GM19035 (cell line): Measurements from ENCODE around the gene PTPN14.

Experiments used
- ATAC-seq: cut with Tn5 transposase; IDR thresholded peaks from one replicate; pipeline ENCODE4 v1.9.1; 2021; ENCODE audit not compliant: unreplicated experiment

Gene PTPN14

DNA sequence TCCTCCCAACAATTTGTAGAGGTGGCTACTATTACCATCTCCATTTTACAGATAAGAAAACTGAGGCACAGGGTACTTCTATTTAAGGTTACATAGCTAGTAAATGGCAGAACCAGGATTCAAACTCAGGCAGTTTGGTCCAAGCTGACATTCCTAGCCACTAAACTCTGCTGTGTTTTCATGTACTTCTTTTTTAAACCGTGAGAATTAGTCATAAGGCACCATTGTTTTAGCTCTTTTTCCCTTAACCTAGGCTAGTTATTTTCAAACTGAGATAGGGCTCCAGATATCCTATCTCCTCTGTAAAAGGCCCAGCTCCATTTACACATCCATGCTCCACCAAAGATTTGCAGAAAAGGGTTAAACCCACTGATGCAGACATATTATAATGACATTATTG lies 92.9 kb downstream of the PTPN14 start:
- no peak for ATAC-seq

DNA sequence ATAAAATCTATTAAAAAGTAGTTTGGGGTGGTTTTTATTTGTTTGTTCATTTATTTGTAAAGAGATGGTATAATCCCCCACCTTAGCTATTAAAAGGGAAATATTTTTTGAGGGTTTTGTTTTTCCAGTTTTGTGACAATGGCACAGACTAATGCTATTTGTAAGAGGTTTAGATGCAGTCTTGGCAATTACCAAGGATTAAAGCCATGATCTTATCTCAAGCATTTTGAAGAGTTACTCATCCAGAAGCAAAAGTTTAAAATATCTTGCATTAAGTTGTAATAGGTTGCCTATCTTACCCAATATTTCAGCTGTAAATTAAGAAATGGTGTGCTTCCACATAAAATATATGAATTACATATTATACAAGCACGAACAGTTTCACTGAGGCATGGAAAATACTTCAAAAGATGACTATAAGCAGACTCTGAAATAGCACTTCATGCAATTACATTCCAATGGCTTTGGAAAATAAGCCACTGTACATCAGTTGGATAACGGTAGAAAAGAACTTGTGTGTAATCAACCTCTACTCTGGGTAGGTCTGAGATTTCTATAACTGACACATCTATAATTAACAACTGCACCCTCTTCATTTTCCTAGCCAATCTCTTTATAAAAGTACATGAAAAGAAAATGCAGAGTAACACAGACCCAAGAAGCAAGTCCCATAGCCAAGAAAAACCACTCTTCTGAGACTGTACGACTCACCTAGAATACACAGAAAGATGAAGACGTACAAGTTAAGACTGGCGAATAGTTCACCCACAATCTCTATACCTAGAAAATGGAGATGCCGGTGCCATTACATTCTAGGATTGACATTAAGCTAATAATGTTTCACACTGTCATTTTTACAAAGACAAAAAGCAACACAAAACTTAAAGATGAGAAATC lies 95.2 kb downstream of the PTPN14 start:
- no peak for ATAC-seq

DNA sequence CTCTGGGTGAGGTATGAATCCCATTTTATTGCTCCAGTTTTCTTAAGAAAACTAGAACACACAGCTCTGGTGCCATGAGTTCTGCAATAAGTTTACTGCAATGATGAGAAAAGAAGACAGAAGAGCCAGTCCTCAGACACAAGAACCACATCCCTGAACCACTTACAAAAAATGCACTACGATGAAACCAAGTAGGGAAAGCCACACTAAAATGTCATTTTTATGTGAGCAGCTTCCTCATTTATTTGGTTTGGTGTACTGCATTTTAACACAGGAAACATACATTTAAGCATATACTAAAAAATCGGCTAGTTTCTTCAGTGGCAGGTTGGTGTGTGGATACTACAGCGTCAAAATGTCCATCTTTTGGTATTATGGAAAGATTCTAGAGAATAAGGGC lies 95.9 kb downstream of the PTPN14 start:
- no peak for ATAC-seq

DNA sequence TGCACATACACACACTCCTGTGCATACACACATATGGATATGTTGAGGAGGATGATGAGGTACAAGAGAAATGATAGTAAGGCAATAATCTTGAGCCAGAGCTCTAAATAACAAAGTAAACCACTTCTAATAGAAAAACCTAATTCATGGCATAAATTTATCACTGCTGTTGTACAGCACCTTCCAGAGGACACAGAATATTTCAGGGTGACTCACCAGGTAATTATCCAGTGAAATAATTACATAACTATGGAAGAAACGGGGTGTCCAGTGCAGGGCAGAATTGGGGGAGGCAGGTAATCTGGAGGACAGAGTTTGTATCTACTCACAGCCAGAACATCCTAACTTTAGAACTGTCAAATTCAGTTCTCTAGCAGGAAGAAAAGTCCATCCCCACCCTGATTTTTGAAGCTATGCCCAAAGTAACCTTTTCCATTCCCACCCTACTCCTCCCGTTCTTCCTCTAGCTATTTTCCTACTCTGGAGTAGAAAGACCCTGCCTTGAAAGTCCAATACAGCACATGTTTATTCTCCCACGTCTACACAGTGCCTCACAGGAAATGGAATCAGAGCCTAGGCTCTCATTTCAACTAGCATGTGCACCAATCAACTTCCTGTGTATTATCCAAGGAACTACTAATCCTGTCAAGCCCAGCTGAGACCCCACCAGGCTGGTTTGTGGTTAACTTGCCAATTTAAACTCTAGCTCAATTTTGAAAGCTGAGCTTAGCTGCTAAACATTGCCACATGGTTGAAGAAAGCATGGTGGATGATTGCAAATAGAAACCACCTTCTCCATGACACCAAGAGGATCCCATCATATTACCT lies 96.6 kb downstream of the PTPN14 start:
- no peak for ATAC-seq

DNA sequence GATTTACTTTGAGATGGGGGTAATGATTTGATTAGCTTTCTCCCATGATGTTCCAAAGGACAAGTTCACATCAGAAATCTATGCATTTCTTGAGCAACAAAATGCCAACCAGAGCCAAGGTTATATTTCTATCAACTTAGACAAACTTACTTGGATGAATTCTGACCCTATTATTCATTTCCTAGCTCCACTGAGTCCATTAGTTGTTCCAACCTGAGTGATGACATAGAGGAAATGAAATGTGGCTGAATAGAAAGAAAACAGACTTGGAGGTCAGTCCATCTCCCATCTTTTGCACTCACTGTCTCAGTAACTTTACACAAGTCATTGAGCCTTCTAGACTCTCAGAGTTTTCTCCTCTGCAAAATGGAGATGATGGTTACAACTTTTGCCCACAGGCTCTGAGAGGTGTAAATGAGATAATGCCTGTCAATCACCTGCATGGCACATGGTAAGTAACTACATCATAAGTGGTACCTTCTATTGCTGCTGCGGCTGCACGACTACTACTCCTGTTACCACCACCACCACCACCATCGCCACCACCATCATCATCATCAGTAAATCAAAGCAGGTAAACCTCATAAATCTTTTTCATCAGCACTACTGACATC lies 98.2 kb downstream of the PTPN14 start:
- no peak for ATAC-seq

DNA sequence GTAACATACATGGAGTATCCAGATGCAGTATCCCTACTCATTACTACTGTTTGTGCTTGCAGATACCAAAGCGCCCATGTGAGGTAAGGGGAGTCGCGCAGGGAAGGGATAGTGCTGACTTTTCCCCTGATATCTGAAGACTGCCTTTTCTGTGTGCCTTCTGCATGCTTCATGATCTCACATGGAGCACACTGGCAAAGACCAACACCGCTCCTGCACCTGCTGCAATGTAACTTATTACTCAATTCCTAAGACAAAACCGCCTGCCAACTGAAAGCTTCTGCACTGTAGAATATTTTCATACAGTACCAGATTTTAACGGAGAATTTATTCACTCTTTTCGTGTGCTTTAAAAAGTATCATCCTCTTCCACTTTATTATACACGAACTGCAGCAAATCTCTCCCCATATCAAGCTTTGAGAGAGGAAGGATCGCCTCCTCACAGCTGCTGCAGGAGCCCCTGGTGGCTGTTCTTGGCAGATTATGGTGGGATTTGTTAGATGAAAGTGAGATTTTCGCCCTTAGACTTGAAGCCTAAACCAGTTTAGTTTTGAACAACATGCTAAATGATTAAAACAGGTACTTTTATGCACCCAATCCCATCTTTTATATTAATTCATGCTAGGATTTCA lies 99.1 kb downstream of the PTPN14 start:
- no peak for ATAC-seq

GRCh38 chr1:214451596-214451995 lies 99.8 kb downstream of the PTPN14 start:
- ATAC-seq = no peak

- ATAC-seq = no peak
Observed at GRCh38 chr1:214449371-214449770, 102.0 kb downstream of the PTPN14 start.

DNA sequence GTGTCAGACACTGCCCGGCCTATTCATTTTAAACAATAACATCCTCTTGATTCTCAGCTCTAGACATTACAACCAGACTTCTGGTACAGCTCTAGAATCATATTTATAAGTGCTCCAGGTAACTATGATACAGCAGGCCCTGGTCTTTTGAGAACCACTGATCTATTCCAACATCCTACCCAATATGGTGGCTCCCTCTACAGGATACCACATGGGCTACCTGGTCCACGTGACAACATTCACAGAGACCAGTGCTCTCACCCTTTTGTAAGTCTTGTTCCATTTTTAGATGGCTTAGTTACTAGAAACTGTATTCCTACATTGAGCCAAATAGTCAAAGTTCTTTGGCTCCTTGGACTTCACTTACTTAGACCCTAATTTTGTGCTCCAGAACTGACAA lies 102.9 kb downstream of the PTPN14 start:
- no peak for ATAC-seq

- ATAC-seq = no peak
Observed at GRCh38 chr1:214447557-214447871, 103.9 kb downstream of the PTPN14 start.

DNA sequence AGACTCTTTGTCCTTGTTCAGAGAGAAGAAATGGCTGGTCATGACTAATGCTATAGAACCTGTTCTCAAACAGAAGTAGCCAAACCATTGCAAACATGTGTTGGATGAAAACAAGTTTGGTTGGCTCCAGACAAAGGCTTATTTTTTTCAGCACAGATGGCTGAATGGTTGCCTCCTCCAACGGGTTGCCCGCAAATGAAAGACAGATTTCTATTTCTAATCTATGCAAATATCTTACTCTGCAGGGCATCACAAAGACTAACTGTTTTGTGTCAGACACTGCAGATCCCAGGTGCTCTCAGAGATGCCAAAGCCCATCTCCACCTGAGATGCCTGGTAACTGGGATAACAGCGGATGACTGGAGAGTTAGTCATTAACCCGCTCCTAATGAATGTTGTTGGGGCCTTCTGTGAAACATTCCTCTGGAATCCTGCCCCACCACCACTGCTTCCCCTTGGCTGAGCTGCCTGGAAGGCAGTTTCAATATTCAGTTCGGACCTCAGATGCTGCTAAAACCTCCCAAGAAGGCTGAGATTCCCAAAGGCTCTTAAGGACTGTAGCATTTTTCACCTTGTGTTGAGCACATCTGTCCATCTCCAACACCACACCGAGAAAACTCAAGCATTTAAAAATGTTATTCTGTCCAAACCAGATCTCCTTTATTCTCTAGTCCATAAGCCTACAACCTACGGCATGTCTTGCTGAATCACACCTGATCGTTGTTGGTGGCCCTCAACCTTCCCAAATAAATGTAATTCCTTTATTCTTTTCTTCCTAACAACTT lies 104.4 kb downstream of the PTPN14 start:
- ATAC-seq = peak; percentile 73

- no peak for ATAC-seq
Observed at GRCh38 chr1:214445831-214446614, 105.4 kb downstream of the PTPN14 start.

DNA sequence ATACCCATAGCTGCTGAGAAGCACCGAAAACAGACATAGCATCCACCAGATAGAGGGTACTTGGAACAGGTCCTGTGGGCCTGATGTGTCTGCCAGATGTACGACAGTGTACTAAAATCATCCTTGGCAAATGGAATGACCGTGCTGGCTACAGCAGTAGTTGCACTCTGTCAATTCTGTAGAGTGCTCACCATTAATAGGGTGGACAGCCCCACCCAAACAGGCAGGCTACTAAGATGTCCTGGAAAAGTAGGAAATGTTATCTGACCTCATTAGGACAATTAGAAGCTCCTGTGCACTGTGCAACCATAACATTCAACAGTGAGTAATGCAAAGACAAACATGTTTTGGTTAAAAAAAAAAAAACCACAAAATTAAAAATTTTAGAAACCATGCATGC lies 106.2 kb downstream of the PTPN14 start:
- ATAC-seq = no peak

DNA sequence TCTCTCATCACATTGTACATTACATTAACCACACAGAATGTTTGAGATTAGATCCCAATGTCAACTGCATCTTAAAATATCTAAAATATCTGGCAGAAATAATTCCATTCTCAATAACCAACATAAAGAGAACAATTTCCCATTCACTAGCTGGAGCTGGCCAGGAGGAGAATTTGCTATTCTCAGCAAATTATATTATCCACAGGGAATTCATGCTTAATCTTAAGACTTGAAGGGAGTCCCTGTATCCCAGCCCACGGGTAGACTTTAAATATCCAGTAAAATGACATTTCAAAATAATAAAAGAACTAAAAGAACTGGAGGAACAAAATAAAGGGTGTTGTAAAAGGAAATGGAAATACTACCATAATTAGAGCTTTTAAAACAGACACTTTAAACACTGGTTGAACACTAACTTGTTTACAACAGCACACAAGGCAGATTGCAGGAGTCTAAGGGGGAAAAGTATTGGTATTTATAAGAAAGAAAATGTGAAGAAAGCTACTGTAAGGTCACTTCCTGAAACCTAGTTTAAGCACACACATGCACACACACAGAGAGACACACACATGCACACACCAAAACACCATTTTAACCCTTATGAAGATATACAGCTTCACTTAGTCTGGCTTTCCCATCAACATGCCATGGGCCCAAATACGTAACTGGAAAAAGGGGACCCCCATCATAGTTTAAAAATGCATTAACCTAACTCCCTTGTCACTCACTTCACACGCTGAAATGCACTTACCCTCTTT lies 107.0 kb downstream of the PTPN14 start:
- no peak for ATAC-seq

- ATAC-seq = no peak
Observed at GRCh38 chr1:214441119-214441518, 110.3 kb downstream of the PTPN14 start.

DNA sequence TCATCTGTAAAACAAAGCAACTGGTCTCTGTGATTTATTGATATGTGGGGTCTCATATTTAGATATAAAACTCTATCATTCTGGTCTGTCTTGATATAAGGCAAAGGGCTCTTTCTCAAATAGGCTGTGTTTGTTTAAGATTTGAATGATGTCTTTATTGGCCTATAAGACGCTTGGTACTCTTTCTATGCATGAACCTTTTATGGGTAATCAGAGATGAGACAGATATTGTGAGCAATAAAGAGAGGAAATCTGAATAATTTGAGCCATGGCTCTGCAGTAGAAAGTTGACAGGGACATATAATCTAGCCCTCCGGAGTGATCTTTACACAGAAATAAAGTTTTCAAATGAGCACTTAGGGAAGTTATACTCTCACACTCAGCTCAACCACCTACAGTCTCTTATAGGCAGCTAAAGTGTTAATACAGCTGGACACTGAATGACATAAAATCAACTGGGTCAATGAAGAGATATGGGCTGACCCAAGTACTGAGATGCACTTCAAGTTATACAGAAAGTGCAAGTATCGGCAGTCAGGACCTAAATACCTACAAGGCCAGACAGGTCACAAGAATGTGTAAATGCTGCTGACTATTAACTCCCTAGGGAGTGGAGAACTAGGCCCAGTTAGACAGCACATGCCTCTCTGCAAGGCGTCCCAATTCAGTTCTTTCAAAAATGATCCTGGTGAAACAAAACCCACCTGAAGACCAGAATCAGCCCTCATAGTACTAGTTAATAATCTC lies 111.0 kb downstream of the PTPN14 start:
- no peak for ATAC-seq

GRCh38 chr1:214439352-214440119 lies 111.9 kb downstream of the PTPN14 start:
- peak; percentile 93 for ATAC-seq

DNA sequence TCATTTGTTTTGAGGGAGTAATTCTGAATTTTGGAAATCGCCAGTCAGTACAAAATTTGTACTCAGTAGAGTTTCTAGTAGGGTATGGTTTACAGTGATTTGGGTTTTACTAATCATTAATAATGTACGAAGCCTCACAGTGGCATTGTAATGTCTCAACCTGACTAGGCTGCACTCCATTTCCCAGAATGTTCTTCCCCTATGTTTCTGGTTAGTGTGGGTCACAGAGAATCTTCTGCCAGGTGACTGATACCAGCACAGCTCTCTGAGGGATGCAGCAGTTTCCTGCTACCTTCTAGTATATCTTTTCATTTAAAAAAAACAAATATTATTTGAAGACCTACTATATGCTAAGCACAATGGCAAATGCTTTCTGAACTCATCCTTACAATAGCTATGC lies 112.9 kb downstream of the PTPN14 start:
- ATAC-seq = no peak
